ENCODE data around the gene DNAH1. TPM values are rescaled to one million over a fixed set of nuclear protein-coding genes. Genes with fewer than 3 reads are reported as not detected.
A peak's percentile ranks its signal among the peaks of the same experiment; 100 is the strongest.

Gene DNAH1
- total RNA-seq, 4 donors from 2014 or later, result 12.0 to 26.1 (median 15.5) TPM

- no peak for TF ChIP-seq POLR2A (IDR thresholded peaks at IDR 0.05)
- no peak for TF ChIP-seq CTCF (IDR thresholded peaks at IDR 0.05)
- TF ChIP-seq EP300 (IDR thresholded peaks at IDR 0.05), result no peak
- Histone ChIP-seq H3K36me3 (peaks cover 0 to 24% (median 0%) of the 10 kb centered on the region in 3 donors), H3K4me3 (no peak overlapping the region), H3K4me1 (no peaks in the 10 kb centered on the region), H3K9me3 (no peaks in the 10 kb centered on the region), H3K27me3 (no peaks in the 10 kb centered on the region), H3K27ac (no peak overlapping the region)
- no peak for DNase-seq (ENCODE audit: low spot score in 2 of 2)
- 92 to 93% methylated on average over 3 of the region's 3 CpGs for WGBS, 2 donors
Measured at GRCh38 chr3:52422669-52423068, 106.5 kb downstream of the DNAH1 start.

DNA sequence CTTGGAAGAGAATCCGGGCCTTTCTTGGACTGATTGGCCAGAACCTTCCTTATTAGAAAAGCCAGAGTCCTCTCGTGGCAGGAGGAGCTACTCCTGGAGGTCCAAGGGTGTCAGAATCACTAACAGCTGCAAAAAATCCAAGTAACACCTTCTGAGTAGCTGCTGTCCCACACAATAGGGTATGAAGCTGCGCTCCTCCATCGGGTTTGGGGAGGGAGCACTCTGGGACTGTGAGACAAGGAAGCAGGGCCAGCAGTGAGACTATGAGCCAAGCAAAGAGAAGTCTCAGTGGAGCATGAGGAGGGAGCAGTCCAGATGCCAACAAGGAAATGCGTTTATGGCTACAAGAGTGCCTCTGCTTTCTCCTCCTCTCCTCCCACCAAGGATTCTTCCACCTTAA, 107.1 kb downstream of the DNAH1 start:
- Histone ChIP-seq H3K27me3 (no peaks in the 10 kb centered on the region), H3K27ac (no peak overlapping the region), H3K9me3 (no peaks in the 10 kb centered on the region), H3K4me1 (no peaks in the 10 kb centered on the region), H3K4me3 (no peak overlapping the region), H3K36me3 (peaks cover 0 to 24% (median 0%) of the 10 kb centered on the region in 3 donors)
- DNase-seq (ENCODE audit: low spot score in 2 of 2), result no peak
- TF ChIP-seq EP300 (IDR thresholded peaks at IDR 0.05) (no peak), CTCF (IDR thresholded peaks at IDR 0.05) (no peak), POLR2A (IDR thresholded peaks at IDR 0.05) (no peak)
- 52 to 60% methylated on average over 5 of the region's 5 CpGs for WGBS, 2 donors

DNA sequence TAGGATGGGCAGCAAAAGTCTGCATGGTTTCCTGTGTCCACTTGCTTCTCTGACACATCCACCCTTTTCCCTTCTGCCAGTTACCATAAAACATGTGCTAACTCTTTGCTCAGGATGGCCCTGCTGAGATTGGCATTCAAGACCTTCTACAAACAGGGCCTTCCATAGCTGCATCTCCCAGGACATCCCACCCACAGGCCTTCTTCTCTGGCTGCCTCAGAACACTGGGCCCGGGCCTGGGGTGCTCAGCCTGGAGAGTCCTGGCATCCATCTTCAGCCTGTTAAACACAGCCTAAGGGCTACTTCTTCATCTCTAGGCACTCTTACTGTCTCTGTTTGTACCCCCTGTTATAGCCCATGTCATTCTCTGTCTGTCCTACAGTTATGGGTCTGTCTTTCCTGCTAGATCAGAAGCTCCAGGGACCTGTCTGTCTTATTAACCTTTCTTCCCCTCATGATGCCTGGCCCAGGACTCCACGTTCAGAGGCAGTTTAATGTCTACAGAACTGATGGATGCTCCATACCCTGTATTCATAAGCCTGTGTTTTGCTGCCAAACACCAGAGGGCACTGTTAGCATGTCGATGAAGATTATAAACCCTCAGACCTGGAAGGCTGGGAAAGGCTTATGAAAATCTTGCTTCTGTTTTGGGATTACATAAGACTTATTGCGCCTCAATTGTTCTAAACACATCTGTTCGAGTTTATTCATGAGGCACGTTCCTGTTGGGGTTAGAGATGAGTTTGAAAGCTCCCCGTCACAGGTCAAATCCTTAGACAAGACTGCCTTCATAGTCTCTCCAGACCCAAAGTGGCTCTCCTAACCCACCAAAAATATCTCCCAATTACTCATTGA, 112.3 kb downstream of the DNAH1 start:
- Histone ChIP-seq H3K4me3 (no peak overlapping the region), H3K27ac (peak overlapping the region in 1 of 4 donors; percentile 40), H3K4me1 (peaks cover 0 to 20% (median 16%) of the 10 kb centered on the region in 4 donors), H3K36me3 (no peaks in the 10 kb centered on the region), H3K27me3 (no peaks in the 10 kb centered on the region), H3K9me3 (no peaks in the 10 kb centered on the region)
- DNase-seq (ENCODE audit: low spot score in 2 of 2), result peak; percentile 63 to 90
- WGBS, 2 donors, result 6 to 15% methylated on average over 7 of the region's 7 CpGs
- TF ChIP-seq POLR2A (IDR thresholded peaks at IDR 0.05) (no peak), EP300 (IDR thresholded peaks at IDR 0.05) (peak in 1 of 2 donors; percentile 56), CTCF (IDR thresholded peaks at IDR 0.05) (peak; percentile 51 to 90 (median 76))

GRCh38 chr3:52429031-52429430, 112.9 kb downstream of the DNAH1 start:
- no peak for DNase-seq (ENCODE audit: low spot score in 2 of 2)
- no peaks in the 10 kb centered on the region for H3K36me3 ChIP-seq
- H3K27me3 ChIP-seq, result no peaks in the 10 kb centered on the region
- H3K27ac ChIP-seq, result peak overlapping the region in 1 of 4 donors; percentile 40
- no peak overlapping the region for H3K4me3 ChIP-seq
- 45 to 56% methylated on average over 3 of the region's 3 CpGs for WGBS, 2 donors
- TF ChIP-seq POLR2A (IDR thresholded peaks at IDR 0.05), result no peak
- TF ChIP-seq CTCF (IDR thresholded peaks at IDR 0.05), result no peak
- no peak for TF ChIP-seq EP300 (IDR thresholded peaks at IDR 0.05)
- peaks cover 0 to 27% (median 22%) of the 10 kb centered on the region in 4 donors for H3K4me1 ChIP-seq
- H3K9me3 ChIP-seq, result no peaks in the 10 kb centered on the region

- H3K4me1 ChIP-seq, result peaks cover 0 to 35% (median 24%) of the 10 kb centered on the region in 4 donors
- DNase-seq (ENCODE audit: low spot score in 2 of 2), result no peak
- no peak for TF ChIP-seq POLR2A (IDR thresholded peaks at IDR 0.05)
- no peak for TF ChIP-seq CTCF (IDR thresholded peaks at IDR 0.05)
- TF ChIP-seq EP300 (IDR thresholded peaks at IDR 0.05), result no peak
- WGBS, 2 donors, result 59 to 69% methylated on average over 7 of the region's 7 CpGs
- H3K36me3 ChIP-seq, result no peaks in the 10 kb centered on the region
- H3K4me3 ChIP-seq, result no peak overlapping the region
- no peaks in the 10 kb centered on the region for H3K9me3 ChIP-seq
- no peaks in the 10 kb centered on the region for H3K27me3 ChIP-seq
- peak overlapping the region in 1 of 4 donors; percentile 8 for H3K27ac ChIP-seq
Measured at GRCh38 chr3:52429779-52430415, 113.8 kb downstream of the DNAH1 start.
